Measurements from ENCODE around the gene MAP1B.

The MAP1B gene

GRCh38 chr5:72189146-72189545, 81.9 kb downstream of the MAP1B start:
- DNase-seq (ENCODE audit: low read depth, low spot score): no peak

- no peak for DNase-seq (ENCODE audit: low read depth, low spot score)
Measured at GRCh38 chr5:72191404-72191803, 84.1 kb downstream of the MAP1B start.

GRCh38 chr5:72194846-72195245, 87.6 kb downstream of the MAP1B start:
- DNase-seq (ENCODE audit: low read depth, low spot score): no peak

- no peak for DNase-seq (ENCODE audit: low read depth, low spot score)
Measured at GRCh38 chr5:72195581-72195980, 88.3 kb downstream of the MAP1B start.

- no peak for DNase-seq (ENCODE audit: low read depth, low spot score)
Measured at GRCh38 chr5:72197393-72197792, 90.1 kb downstream of the MAP1B start.

GRCh38 chr5:72199681-72200080, 92.4 kb downstream of the MAP1B start:
- DNase-seq (ENCODE audit: low read depth, low spot score): no peak

- DNase-seq (ENCODE audit: low read depth, low spot score): no peak
Measured at GRCh38 chr5:72202331-72202825, 95.1 kb downstream of the MAP1B start.

- DNase-seq (ENCODE audit: low read depth, low spot score): no peak
Measured at GRCh38 chr5:72203251-72203845, 96.1 kb downstream of the MAP1B start.

GRCh38 chr5:72204946-72205345, 97.7 kb downstream of the MAP1B start:
- DNase-seq (ENCODE audit: low read depth, low spot score): no peak

GRCh38 chr5:72205431-72206009, 98.2 kb downstream of the MAP1B start:
- no peak for DNase-seq (ENCODE audit: low read depth, low spot score)

- DNase-seq (ENCODE audit: low read depth, low spot score): no peak
Measured at GRCh38 chr5:72206160-72206559, 98.9 kb downstream of the MAP1B start.

- DNase-seq (ENCODE audit: low read depth, low spot score): no peak
Measured at GRCh38 chr5:72206994-72207393, 99.7 kb downstream of the MAP1B start.

GRCh38 chr5:72208324-72208926, 101.2 kb downstream of the MAP1B start:
- no peak for DNase-seq (ENCODE audit: low read depth, low spot score)

- no peak for DNase-seq (ENCODE audit: low read depth, low spot score)
Measured at GRCh38 chr5:72209147-72210115, 102.2 kb downstream of the MAP1B start.

GRCh38 chr5:72210888-72211678, 103.8 kb downstream of the MAP1B start:
- DNase-seq (ENCODE audit: low read depth, low spot score): no peak

GRCh38 chr5:72212171-72212570, 104.9 kb downstream of the MAP1B start:
- DNase-seq (ENCODE audit: low read depth, low spot score): no peak

GRCh38 chr5:72213482-72213881, 106.2 kb downstream of the MAP1B start:
- no peak for DNase-seq (ENCODE audit: low read depth, low spot score)

GRCh38 chr5:72214168-72214567, 106.9 kb downstream of the MAP1B start:
- DNase-seq (ENCODE audit: low read depth, low spot score): no peak

GRCh38 chr5:72216756-72217155, 109.5 kb downstream of the MAP1B start:
- DNase-seq (ENCODE audit: low read depth, low spot score): no peak

GRCh38 chr5:72221099-72221498, 113.8 kb downstream of the MAP1B start:
- DNase-seq (ENCODE audit: low read depth, low spot score): no peak

GRCh38 chr5:72221541-72221940, 114.3 kb downstream of the MAP1B start:
- no peak for DNase-seq (ENCODE audit: low read depth, low spot score)
